OCI-M2 (cell line): Measurements from ENCODE around the gene GRIN3A.
"Not testable (repeated sequence)": the region's sequence is repeated elsewhere in the genome, so short reads cannot be mapped to it uniquely, and the experiment has no call there.

ENCODE experiments used
- DNase-seq: peaks from one replicate; lab custom pipeline; 2025; ENCODE audit not compliant: unreplicated experiment; lab: John Stamatoyannopoulos, UW

Gene GRIN3A

GRCh38 chr9:101635473-101635872 lies 103.0 kb downstream of the GRIN3A start:
- no peak for DNase-seq

DNA sequence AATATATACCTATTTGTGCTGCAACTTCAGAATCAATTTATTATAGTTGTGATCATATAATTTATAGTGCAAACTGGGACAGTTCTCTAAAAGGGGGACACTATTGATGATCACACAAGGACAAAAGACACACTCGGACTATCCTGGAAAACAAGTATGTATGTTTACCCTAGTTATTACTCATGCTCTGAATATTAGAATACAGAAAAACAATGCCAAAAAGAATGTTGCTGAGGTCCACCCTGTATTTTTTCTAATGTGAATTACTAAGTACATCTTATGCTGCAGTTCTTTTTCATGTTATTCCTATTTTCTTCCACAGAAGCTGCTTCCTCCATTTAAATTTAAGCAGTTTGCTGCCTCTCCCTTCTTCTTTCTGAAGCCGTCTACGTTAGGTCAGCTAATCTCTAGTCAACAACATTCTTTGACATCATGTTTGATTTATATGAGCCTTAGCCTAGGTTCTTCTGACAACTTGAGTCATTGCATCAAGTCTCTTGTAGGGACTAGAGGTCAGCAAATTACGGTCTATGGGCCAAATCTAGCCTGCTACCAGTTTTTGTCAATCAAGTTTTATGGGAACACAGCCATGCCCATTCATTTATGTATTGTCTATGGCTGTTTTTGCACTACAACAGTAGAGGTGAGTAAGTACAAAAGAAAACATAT lies 103.6 kb downstream of the GRIN3A start:
- no peak for DNase-seq

- no peak for DNase-seq
Measured at GRCh38 chr9:101632611-101633010, 105.8 kb downstream of the GRIN3A start.

GRCh38 chr9:101631892-101632291 lies 106.6 kb downstream of the GRIN3A start:
- DNase-seq = no peak

- DNase-seq = no peak
Measured at GRCh38 chr9:101629636-101630035, 108.8 kb downstream of the GRIN3A start.

DNA sequence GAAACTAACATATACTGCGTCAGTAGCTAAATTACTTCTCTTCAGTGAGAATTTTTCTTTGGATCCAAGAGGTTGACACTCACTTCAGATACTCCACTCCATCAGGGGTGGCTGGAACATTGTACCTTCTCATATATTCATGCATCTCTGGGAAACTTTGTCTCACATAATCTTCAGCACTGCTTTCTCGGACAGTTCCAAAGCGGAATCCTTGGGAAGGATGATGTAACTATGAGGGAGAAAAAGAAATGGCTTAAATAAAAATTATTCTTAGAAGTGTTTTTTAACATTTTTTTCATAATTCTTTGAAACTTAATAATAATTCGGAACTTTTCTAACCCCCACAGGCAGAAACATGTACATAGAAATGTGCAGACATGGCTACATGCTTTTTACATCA lies 110.3 kb downstream of the GRIN3A start:
- DNase-seq = no peak

- DNase-seq = no peak
Measured at GRCh38 chr9:101626295-101626694, 112.2 kb downstream of the GRIN3A start.

DNA sequence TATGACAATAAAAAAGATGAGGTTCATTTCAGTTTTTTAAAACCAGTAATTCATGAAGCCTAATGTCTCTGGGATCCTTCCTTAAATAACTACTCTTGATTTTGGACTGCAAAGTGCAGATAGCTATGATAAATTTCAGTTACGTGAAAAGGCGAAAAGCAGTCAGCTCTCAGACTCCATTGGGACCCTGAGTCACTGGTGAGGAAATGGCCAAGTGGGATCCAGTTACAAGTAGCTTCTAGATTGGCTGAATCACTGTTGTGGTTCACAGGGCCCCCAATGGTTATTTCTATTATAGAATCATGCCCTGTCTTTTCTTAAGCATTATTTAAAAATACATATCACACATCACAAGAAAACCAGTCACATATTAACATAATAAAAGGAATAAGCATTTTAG lies 112.6 kb downstream of the GRIN3A start:
- DNase-seq = no peak

DNA sequence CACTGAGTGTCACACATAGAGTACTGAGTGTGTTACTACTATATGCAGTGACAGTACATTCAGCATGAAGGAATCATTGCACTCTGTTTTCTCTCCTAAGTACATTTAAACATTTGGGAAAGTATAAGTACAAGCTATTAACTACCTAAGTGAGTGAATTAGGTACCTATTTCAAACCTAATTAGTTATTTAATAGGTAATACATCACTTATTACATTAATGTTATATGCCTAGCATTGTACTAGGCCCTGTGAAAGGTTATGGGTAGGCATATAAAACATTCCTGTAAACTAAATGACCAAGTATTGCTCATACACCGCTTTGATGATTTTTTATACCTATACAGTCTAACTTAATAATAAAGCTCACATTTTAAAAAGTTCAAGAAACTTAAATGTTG lies 118.0 kb downstream of the GRIN3A start:
- DNase-seq = no peak

- DNase-seq = no peak
Measured at GRCh38 chr9:101618698-101619097, 119.7 kb downstream of the GRIN3A start.

DNA sequence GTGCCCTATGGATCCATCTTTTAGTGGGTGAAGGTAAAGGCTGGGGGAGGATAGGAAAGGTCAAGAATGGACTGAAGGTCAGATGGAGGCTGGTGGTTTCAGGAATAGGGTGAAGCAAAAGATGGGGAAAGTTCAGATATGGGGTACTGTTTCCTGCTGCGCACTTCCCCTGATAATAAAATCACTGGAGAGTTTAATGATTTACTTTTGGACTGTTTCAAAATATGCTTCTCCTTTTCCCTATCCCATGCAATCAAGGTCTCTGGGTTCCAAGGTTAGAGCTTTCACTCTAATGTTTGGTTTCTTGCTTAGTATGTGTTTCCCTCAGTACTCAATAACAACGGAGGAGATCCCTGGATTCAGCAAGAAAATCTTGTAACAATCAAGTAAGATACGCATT lies 132.9 kb downstream of the GRIN3A start:
- DNase-seq = no peak

DNA sequence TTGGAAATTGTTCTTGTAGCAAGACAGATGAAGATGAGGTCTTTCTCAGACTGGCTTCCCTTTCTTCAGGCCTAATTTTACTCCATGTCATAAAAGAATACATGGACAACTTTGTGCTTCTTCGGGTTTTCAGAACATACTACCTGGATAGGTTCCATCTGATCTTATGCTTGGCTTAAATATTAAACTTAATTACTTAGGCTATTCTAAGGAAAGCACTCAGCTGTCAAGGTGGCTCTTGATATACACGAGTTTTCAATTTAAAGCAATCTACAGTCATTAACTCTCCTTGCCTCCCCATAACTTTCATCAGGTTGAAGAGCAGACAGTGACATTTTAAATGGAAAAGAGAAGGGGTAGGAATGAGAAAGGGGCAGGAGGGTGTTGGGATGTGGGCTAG lies 134.2 kb downstream of the GRIN3A start:
- no peak for DNase-seq

DNA sequence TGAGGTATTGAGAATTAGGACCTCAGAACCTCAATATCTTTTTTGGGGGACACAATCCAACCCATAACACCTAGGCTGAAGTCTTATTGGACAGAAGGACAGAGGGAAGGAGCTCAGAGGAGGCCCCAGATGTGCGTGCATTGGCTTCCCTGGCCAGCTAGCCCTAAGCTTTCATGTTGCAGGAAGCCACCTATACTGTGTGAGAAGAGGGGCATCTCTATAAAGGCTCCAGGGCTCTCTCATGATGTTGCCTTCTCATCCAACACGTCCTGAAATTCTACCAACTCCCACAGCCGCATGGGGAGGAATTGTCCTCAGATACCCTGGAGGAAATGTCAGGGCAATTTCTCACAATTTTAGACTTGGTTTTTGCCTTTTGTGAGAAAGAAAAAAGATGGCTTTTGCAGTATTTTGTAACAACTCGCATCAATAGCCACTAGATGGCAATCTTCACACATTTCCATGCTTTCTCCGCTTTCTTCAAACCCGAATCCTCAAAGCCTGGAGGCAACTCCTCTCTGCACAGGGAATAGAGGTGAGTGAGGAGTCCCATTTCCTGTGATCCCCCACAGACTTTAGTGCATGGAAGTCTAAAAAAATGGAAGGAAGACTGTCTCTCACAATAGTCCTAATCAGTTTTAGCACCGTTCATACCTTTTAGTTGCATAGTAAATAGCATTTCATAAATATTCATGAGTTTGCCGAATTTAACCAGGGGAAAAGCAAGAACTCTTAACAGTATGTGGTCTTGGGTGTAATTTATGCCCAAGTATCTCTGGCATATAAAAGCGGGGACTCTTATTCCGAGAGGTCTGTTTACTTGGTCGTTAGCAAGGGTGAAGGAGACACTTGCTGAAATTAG lies 136.3 kb downstream of the GRIN3A start:
- DNase-seq = no peak

- no peak for DNase-seq
Measured at GRCh38 chr9:101594796-101595195, 143.7 kb downstream of the GRIN3A start, which contains the start of gene PPP3R2. PPP3R2 (minus strand) TSS chr9:101594969; CDS start chr9:101594921, 48 bp downstream.

- no peak for DNase-seq
Measured at GRCh38 chr9:101593345-101593744, 145.1 kb downstream of the GRIN3A start.

DNA sequence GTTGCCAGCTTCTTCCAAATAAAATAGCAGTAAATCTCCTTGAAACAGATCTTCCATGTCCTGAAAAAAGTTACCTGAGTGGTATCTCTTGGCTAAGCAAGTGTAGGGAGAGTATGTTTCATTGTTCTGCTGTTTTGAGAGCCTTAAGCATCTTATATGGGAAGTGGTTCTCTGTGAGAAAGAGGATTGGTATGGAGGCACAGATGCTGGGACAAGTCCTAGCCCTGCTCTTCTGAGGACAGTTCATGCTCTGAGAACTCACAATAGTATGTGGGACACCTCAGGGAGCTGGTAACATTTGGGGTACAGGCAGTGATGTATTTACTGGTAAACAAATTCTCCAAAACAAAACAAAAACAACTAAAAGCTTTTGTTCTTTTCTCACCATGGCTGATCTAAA lies 145.7 kb downstream of the GRIN3A start:
- no peak for DNase-seq

DNA sequence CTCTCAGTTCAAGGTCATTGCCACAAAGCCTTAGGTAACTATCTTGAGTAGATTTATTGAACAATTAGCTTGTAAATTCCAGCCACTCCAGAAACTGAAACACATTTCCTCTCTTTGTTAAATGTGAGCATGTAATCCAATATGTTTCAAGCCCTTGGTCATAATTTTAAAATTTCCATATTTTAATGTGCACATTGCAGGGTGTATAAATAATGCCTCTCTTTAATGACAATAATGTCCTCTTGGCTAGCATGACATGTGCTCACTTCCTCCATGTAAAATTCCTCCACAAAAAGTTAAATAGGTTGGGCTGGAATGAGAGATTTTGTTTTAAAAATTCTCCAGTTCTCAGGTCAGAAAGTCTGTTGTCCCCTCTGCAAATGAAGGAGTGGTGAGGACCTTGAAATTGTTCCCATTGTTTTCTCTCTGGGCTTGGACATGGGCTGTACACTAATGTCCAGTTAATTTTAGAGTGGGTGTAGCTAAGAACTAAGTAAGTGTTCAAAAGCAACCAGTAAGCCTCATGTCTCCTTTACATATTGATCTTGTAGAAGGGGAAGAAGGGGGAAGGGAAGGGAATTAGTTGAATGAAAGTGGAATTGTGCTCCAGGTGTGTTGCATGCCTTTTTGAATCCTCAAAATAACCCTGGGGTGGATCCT lies 146.5 kb downstream of the GRIN3A start:
- DNase-seq = no peak

DNA sequence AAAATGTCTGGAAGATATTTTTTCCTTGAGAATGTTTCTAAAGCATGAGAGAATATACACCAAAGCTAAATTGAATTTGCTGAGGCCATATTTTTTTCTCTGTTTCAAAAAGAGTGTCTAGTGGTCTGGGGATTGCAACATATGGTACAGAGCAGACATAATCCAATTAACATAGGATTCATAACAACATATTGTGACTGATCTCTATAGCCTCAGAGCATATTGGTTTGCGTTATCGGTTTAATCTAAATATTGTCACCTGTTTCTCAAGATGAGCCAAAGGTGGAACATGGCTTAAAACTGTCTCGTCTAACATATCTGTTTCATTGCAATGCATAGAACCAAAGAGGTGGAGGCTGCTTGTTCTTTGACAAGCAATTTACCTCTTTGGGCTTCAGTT lies 147.5 kb downstream of the GRIN3A start:
- no peak for DNase-seq

DNA sequence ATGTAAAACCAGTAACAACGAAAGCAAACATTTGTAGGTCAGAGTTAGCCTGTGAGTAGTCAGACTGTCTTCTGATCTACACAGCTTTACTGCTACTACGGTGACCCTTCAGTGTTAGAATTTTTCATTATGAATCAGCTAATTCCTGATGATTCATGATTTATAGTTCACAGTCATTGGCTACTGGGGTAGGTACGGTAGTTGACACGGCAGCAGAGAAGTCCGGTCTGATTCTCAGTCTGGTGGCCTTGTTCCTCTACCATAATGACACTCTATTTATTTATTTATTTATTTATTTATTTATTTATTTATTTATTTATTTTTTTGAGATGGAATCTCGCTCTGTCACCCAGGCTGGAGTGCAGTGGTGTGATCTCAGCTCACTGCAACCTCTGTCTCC lies 148.4 kb downstream of the GRIN3A start:
- DNase-seq = not testable (repeated sequence)

DNA sequence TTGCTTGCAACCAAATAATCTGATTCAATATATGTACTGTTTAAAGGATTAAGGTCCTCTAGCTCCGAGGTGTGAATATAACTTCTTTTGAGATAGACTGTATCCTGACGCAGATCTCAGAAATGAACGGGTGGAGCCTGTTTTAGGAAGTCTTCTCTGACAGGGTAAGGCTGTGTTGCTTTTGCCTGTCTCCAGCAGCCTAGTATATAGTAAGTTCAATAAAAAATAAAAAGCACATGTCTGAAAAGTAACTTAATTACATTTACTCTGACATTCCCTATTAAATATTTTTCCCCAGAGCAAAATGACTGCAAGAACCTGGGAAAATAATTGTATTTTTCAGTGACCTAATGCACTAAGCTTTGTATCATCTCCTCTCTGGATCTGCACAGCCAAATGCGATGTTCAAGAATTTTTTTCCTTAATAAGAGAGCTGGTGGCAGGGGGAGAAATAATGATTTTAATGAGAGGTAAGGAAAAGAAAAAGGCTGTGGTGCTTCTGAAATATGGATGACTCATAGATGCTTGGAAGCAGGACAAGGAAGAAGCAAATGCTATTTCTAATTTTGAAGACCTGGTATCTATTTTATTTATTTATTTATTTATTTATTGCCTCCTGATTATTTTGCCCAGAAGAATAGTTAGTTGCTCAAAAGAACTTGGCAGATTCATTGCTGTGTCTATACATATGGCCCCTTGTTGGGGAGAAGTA lies 151.0 kb downstream of the GRIN3A start:
- no peak for DNase-seq

GRCh38 chr9:101586651-101587050 lies 151.8 kb downstream of the GRIN3A start:
- no peak for DNase-seq
